Central memory CD4-positive, alpha-beta T cell (primary cell): ENCODE data around the gene CREB3.

Experiments
- DNase-seq: peaks from one replicate; pipeline ENCODE4 v3.0.0; 2022

CREB3 gene

DNA sequence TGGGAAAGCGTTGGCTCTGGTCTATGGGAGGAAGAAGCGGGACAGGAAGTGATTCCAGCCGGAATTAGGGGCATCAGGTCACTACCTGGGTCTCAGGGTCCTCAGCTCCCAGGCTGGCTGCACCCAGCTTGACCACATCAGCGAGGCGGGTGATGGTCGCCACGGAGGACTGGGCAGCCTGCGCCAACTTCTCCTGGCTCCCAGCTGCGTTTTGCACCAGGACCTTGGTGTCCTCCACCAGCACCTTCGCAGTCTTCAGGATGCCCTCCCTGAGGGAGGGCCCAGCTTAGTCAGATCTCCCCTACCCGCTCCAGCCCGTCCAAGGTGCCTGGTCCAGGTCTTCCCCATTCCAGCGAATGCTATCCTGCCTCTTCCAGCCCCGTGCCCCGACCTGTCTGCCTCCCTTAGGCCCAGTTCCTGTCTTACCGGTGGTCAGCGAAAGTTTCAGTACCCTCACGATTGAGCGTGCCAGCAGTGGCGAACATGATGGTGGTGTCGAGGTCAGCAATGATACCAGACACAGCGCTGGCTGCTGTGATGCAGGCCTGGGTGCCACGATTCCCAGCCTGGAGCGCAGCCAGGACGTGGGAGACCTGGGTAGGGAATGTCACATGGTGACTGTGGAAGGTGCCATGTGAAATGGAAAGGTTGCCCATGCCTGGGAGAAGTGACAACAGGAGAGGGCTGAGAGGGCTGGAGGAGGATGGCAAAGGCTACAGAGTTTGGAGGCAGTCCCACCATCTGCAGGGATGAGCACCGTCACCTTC is 28.4 kb upstream of the CREB3 start:
- DNase-seq, result no peak

- DNase-seq, result no peak
These were observed 27.1 kb upstream of the CREB3 start for GRCh38 chr9:35705372-35705771.

DNA sequence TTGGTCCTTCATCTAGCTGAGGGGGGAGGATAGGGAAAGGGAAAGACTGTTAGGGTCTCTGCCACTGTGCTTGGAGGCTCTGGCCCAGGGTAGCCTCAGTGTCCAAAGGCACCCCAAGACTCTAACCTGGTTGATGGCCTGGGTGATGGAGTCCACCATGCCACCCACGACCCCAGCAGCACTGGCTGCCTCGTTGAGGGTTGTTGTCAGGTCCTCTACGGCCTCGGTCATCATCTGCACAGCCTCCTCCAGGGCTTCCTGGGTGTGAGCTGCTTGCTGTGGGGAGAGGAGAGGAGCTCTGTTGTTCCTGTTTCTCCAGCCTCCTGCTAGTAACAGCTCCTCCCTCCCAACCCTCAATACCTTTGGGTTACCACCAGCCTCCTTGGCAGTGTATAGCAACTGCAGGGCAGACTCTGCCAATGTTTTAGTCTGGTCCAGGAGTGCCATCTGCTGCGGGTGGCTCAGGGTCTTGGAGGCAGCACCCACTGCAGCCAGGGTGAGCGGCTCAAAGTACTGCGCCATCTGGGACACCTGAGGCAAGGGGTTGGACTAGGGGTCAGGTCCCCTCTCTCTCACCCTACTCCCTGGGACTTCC is 26.5 kb upstream of the CREB3 start:
- DNase-seq, result no peak

- DNase-seq, result no peak
These were observed 25.5 kb upstream of the CREB3 start for GRCh38 chr9:35706951-35707350.

DNA sequence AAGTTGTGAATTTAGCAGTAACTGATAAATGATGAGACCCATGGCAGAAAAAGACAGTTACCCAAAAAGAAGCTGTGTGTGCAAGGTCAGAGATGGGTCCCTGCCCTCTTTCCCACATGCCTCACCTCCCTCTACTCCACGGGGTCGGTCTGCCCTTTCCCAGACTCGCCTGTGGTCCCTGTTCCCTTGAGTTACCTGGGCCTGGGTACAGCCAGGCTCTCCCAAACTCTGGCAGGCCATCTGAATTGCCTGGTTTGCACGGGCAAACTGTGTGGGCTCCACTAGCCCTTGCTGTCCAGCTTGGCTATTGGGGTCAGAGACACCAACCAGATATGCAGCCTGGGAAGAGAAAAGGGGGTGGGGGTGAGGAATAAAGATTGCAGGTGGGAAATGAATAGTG is 24.3 kb upstream of the CREB3 start:
- no peak for DNase-seq

- DNase-seq, result no peak
These were observed 21.5 kb upstream of the CREB3 start for GRCh38 chr9:35710818-35711500.

DNA sequence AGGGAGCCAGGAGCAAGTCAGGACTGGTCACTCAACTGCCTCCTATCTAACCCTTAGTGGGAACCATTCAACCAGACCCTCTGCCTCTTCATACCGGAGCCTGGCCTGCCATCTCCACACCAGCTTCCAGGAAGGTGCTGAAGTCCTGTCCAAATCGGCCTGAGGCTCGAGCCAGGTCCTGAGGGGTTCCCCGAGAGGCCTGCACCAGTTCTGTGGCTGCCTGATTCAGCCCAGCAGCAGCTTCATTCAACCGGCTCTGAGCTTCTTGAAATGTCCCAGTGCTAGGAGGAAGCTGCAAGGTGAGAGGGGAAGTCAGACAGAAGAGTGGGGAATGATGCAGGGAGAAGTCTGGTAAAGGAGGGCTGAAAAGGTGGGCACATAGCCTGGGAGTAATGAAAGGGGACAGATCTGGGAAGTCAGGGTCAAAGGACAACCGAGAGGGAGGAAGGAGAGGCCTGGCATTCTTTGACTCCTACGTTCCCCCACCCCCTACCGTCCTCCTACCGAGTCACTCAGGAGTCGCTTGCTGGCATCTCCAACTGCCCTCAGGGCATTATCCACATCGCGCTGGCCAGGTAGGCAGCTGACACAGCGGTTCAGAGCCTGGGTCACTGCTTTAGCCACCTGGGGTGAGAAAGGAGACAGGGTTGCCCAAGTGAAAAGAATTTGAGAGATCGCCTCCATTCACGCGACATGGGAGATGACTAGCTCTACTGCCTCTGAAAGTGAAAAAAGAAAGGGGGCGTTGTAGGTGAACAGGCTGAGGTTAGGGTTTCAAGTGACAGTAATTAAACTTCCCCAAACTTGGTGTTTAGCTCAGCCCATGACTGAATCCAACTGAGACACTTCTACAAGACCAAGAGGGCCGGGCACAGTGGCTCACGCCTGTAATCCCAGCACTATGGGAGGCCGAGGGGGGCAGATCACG is 20.7 kb upstream of the CREB3 start:
- no peak for DNase-seq

DNA sequence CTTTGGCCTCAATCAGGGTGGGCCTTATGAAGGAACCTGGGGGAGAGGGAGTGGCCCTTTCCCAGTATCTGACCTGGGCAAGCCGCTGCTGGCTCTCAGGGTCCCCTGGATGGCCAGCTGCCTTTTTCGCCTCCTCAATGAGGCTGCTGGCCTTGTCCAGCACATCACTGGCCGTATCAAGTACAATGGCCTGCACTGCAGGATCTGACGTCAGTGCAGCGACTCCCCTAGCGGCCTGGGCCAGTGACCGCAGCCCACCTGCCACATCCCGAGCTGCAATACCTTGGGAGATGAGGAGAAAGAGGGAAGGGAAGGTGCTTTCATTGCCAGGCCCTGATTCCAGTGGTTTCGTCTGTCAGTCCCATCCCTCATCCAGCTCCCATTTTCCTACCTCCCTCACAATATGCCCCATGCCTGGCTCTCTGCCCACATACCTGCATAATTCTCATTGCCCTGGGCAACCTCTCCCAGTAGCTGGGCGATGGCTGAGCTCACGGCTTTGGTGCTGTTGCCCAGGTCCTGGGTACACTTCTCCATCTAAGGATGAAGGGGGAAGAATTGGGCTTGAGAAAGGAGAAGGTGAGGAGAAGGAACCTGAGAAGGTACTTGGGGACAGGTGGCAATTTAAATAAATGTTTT is 19.6 kb upstream of the CREB3 start:
- DNase-seq, result no peak

DNA sequence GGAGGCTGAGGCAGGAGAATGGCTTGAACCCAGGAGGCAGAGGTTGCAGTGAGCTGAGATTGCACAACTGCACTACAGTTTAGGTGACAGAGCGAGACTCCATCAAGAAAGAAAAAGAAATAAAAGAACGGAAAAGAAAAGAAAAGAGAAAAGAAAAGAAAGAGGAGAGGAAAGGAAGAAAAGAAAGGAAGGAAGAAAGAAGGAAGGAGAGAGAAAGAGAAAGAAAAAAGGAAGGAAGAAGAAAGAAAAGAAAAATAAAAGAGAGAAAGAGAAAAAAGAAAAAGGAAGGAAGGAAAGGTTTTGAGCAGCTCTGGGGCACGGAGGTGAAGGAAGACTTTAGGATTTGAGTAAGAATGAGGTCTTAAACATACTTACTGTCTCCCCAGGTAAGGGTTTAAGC is 18.9 kb upstream of the CREB3 start:
- DNase-seq, result no peak

GRCh38 chr9:35714123-35714522 is 18.3 kb upstream of the CREB3 start:
- no peak for DNase-seq

DNA sequence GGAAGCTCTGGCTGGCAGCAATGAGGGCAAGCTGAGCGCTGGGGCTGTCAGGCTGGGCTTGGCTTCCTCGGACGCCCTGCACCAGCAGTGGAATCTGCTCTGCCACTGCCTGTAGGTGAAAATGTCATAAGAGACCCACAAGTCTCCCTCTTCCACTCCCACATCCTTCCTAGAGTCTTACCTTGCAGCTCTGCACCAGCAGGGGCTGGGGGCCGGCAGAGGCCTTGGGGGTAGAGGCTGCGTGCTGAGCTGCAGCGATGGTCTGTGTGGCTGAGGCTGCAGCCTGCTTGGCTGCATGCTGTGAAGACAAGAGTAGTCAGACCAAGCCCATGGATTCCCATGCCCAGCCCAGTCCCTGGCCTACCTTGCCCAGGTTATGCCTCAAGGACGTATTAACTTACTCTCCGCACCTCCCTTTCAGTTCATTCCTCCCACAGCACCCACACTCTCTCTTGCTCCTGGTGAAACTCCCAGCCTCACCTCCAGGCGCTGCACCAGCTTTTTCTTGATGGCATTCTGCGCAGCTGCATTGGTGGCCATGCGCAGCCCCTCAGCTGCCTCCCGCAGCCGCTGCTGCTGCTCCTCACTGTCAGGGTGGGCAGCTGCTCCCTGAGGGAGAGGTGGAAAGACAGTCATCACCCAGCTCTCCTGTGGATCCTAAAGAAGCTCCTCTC is 17.8 kb upstream of the CREB3 start:
- DNase-seq, result no peak

DNA sequence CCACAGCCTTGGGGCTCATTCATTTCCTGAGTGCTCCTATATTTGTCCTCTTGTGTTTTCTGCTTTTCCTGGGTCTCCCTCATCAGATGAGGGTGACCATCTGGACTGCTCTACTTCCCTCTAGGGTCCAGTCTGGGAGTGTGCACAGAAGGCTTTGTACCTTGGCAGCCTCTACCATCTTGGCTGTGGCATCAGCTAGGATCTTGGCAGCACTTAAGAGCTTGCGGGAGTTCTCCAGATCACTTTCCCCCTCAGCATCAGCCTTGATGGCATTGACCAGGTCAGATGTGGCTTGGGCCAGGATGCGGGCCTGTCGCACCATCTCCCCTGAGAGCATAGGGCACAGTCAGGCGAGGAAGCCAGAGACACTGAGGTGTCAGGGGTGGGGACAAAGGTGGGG is 16.2 kb upstream of the CREB3 start:
- no peak for DNase-seq

DNA sequence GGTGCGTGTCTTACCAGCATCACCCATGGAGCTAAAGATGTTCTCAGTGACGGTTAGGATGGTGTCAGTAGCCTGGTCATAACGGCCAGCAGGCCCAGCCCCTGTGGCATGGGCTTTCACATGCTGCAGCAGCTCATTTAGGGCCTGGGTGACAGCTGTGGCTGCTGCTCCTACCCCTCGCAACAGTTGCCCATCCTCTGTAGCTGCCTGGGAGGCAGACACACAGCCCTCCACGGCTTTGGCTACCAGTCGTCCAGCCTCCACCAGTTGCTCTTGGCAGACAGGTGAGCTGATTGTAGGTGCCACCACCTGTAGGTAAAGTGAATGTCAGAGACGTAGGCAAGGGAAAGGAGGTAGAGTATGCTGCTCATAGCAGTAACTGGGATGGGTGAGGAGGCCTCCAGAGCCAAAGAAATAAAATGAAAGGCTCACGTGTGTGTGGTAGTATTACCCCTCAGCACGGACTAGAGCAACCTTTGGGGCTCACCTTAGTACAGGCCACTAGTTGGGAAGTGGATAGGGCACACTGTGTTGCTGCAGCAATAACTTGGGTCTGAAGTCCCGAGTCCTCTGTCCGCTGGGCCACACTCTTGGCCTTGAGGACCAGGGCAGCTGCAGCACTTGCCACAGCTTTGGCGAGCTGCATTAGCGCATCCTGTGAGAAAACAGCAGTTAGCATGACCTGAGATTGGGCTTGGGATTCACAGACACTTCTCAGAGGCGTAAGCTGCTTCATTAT is 15.2 kb upstream of the CREB3 start:
- DNase-seq, result no peak

- no peak for DNase-seq
These were observed 13.6 kb upstream of the CREB3 start for GRCh38 chr9:35718721-35719511.

DNA sequence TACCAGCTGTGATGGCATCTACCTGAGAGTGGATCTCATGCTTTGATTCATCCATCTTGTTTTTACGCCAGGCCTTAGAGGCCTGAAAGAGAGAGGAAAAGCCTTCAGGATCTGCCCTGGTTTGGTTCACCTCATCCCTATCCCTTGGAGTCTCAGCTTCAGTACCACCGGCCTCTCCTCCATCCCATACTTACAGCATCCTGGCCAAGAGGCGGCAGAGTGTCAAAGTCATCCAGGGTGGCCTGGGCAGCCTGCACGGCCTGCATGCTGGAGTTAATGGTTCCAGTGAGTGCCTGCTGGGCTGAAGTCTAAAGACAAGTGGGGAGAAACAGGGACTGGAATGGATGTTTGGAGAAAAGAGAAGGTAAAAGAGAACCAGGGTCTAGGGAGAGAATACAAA is 12.9 kb upstream of the CREB3 start:
- no peak for DNase-seq

DNA sequence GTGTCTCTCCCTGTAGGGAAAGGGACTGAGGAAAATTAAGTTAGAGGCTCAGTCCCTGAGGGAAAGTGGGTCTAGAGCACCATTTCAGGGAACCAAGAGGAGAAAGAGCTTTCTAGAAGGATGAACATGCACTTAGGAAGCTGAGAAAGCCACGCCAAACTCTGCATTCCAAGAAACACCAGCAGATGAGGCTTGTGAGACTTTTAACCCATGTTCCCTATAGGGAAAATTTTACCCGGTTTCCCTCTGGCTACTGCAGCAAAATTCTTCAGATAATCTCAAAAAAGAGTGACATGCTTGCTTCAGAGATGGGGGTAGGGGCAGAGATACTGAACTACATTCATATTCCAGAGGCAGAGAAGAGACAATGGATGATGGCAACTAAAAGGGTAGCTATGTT is 9.0 kb upstream of the CREB3 start:
- no peak for DNase-seq

DNA sequence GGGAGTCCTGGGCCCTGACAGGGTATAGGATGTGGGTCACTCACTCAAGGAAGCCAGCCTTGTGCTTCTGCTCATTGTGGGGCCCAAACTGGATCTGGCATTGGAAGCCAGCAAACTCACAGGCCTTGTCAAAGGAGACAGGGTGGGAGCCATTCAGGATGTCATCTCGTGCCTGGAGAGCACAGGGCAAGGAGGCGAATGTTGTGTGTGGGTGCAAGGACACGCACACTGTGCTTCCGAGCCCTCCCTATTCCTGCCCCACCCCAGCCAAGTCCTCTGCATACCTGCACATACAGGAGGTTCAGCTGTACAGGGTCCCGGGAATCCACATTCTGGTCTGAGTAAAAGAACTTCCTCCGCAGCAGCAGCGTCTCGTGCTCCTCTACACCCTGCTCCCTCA is 8.6 kb upstream of the CREB3 start:
- DNase-seq, result no peak

DNA sequence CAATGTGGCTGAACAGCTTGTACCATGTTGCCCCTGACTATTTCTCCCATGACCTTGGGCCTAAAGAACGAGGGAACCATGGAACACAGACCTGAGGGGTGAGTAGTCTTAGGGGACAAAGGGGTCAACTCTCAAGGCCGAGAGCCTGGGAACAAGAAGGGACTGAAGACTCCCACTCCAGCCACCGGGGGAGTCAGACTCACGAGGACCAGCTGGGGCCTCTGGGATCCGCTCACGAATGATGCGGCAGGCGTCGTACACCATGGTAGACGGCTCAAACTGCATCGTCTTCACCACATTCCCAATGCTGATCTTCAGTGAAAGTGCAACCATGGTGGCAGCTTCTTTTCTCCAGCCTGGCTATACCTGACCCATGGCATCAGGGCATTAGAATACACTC is 7.1 kb upstream of the CREB3 start:
- no peak for DNase-seq

DNA sequence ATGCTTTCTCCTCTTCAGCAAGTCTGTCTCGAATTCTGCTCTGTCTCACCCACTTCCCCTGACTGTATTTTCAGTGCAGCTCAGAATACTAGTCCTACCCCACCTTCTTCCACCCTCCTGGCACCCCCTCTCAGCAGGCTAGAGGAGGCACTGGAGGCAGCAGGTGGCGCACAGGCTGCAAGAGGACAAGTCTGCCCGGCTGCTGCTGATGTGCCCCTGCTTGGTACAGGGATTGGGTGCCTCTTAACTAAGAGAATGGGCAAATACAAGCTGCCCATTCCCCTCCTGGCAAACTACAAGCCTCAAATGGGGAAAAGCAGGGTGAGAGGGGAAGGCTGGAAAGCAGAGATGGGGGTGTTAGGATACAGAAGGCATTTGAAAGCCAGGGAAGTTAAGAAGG is 5.5 kb upstream of the CREB3 start:
- DNase-seq, result no peak

DNA sequence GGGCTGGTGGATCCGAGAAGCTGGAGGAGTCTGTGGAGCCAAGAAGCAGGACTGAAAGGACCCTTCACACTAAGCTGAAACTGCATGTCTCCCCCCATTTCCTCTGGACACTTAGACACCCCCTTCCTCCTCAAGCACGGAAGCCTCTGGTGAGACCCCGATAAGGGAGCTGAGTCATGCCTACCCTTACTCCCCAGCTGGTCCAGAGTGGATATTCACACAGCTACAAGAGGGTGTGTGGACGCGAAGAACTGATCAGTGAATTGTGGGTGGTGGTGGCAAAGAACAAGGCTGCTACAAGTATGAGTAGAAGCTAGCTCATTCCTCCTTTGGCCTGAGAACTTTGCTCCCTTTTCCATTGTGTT is 4.8 kb upstream of the CREB3 start:
- DNase-seq, result no peak
